GM19351 (cell line): Measurements from ENCODE around the gene CALCOCO1.
"Not testable (repeated sequence)": the region's sequence is repeated elsewhere in the genome, so short reads cannot be mapped to it uniquely, and the experiment has no call there.

Source experiments
- ATAC-seq: cut with Tn5 transposase; IDR thresholded peaks from one replicate; pipeline ENCODE4 v1.9.1; 2021; ENCODE audit warnings: mild to moderate bottlenecking, moderate library complexity; ENCODE audit not compliant: unreplicated experiment

CALCOCO1 gene

GRCh38 chr12:53733807-53734200 lies 6.6 kb upstream of the CALCOCO1 start:
- ATAC-seq: no peak

GRCh38 chr12:53733051-53733806 lies 6.0 kb upstream of the CALCOCO1 start:
- no peak for ATAC-seq

- no peak for ATAC-seq
These were observed 2.4 kb upstream of the CALCOCO1 start for GRCh38 chr12:53729644-53730043.

GRCh38 chr12:53728206-53728605 lies 954 bp upstream of the CALCOCO1 start:
- ATAC-seq: no peak

- peak; percentile 0 for ATAC-seq
These were observed 324 bp downstream of the CALCOCO1 start for GRCh38 chr12:53726946-53727309.

- ATAC-seq: no peak
These were observed 911 bp downstream of the CALCOCO1 start for GRCh38 chr12:53726341-53726740.

- no peak for ATAC-seq
These were observed 1.4 kb downstream of the CALCOCO1 start for GRCh38 chr12:53725824-53726223.

GRCh38 chr12:53722450-53723041 lies 4.7 kb downstream of the CALCOCO1 start:
- no peak for ATAC-seq

- ATAC-seq: no peak
These were observed 6.3 kb downstream of the CALCOCO1 start for GRCh38 chr12:53720946-53721345.

GRCh38 chr12:53719649-53720048 lies 7.6 kb downstream of the CALCOCO1 start:
- no peak for ATAC-seq

- ATAC-seq: not testable (repeated sequence)
These were observed 8.7 kb downstream of the CALCOCO1 start for GRCh38 chr12:53718567-53718966.

GRCh38 chr12:53717319-53717718 lies 9.9 kb downstream of the CALCOCO1 start:
- no peak for ATAC-seq

- ATAC-seq: no peak
These were observed 13.2 kb downstream of the CALCOCO1 start for GRCh38 chr12:53714004-53714403.

GRCh38 chr12:53713516-53713915 lies 13.7 kb downstream of the CALCOCO1 start:
- ATAC-seq: no peak

- no peak for ATAC-seq
These were observed 15.1 kb downstream of the CALCOCO1 start for GRCh38 chr12:53712059-53712643.

GRCh38 chr12:53710091-53710490 lies 17.2 kb downstream of the CALCOCO1 start:
- no peak for ATAC-seq

- no peak for ATAC-seq
These were observed 17.6 kb downstream of the CALCOCO1 start for GRCh38 chr12:53709671-53710070.

- ATAC-seq: no peak
These were observed 21.2 kb downstream of the CALCOCO1 start for GRCh38 chr12:53706080-53706479.

GRCh38 chr12:53703756-53704155 lies 23.5 kb downstream of the CALCOCO1 start:
- no peak for ATAC-seq

- ATAC-seq: peak; percentile 44
These were observed 25.6 kb downstream of the CALCOCO1 start for GRCh38 chr12:53701518-53702264.

GRCh38 chr12:53700567-53700966 lies 26.7 kb downstream of the CALCOCO1 start:
- ATAC-seq: no peak

- ATAC-seq: no peak
These were observed 27.6 kb downstream of the CALCOCO1 start for GRCh38 chr12:53699678-53700025.
